Activated B cell treated with CpG ODN at 0.5 μM for 24 hours (primary cell): Measurements from ENCODE around the gene CNDP1. TPM values are rescaled to one million over a fixed set of nuclear protein-coding genes. Genes with fewer than 3 reads are reported as not detected.

Source experiments
- ATAC-seq: fragments of 200-7000 bp; cut with Tn5 transposase; one replicate; pipeline ENCODE4 v1.10.0; 2021; ENCODE audit warnings: low read depth, mild to moderate bottlenecking, moderate library complexity
- CTCF ChIA-PET: fragments of 350-600 bp; sonication (Branson Sonifier 250); formaldehyde crosslinking; loops from one replicate; lab custom pipeline; 2021; ENCODE audit warnings: antibody characterized with exemption; lab: Charles Lee
- POLR2A ChIA-PET: fragments of 350-600 bp; sonication (Branson Sonifier 250); formaldehyde crosslinking; loops from one replicate; lab custom pipeline; 2021; ENCODE audit warnings: antibody characterized with exemption; lab: Charles Lee
- DNase-seq: peaks from one replicate; pipeline ENCODE4 v3.0.0; 2022
- H3K27ac Mint-ChIP-seq: one replicate; pipeline ENCODE4 v1.8.0; 2020; ENCODE audit warnings: mixed read lengths
- H3K27me3 Mint-ChIP-seq: one replicate; pipeline ENCODE4 v1.8.0; 2021; ENCODE audit warnings: mixed read lengths
- H3K36me3 Mint-ChIP-seq: one replicate; pipeline ENCODE4 v1.8.0; 2021; ENCODE audit warnings: low read depth, mixed read lengths
- H3K4me1 Mint-ChIP-seq: one replicate; pipeline ENCODE4 v1.8.0; 2021; ENCODE audit warnings: mixed read lengths
- H3K4me3 Mint-ChIP-seq: one replicate; pipeline ENCODE4 v1.8.0; 2020; ENCODE audit warnings: mild to moderate bottlenecking, mixed read lengths
- H3K9me3 Mint-ChIP-seq: one replicate; pipeline ENCODE4 v1.8.0; 2020; ENCODE audit warnings: mixed read lengths
- intact Hi-C: fragments of 100-400 bp; cut with micrococcal nuclease; formaldehyde crosslinking; loops from one replicate; pipeline ENCODE4 v1.15.1; 2024
- total RNA-seq: library from RNA; stranded (reverse); gene quantifications from 2 replicates; pipeline ENCODE4 v1.2.3, GENCODE V29; 2022
- TF ChIP-seq, protein P1 (sequence below): fragments of 200-600 bp; IDR thresholded peaks from one replicate; pipeline ENCODE4 v1.8.0; 2022; ENCODE audit warnings: antibody characterized with exemption, mild to moderate bottlenecking

Gene CNDP1
- total RNA-seq, 1 donor from 2014 or later, result 0.33 TPM

DNA sequence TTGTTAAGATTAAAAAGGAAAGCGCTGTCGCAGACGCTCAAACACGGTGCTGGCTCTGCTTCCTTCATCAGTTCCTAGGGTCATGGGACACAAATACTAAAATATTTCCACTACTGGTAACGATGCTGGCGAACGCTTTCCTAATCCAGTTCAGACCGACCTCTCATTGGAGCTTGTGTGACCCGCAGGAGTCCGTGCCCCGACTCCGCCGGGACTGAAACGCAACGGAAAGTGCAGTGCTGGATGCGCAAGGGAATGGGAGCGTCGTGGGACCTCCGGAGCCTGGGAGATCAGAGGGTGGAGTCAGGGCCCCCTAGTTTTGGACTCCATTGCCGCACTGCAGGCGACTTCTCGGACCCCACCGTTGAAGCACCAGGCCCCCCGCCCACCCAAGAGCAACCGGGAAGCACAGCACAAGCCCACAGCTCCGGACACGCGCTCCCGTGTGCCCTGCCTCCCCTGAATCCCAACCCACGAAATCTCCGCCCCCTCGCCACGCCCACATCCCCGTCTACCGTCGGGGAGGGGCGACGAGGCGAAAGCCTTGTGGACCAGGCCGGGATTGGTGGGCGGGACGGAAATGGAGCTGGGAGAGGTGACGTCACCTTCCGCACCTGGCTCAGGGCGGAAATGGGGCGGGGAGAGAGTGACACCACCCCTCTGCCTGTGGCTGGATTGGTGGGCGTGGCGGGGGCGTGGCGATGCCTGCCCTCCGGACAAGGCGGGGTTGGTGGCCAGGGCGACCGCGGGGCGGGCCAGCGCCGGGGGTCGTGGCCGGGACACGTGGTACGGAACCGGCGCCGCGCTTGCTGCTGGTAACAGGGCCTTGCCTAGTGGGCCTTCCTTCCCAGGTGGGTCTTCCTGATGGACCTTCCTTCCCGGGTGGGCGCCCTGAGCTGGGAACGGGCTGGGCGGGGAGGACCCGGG lies 38.5 kb upstream of the CNDP1 start, which contains the start of gene CNDP2:
Gene CNDP2, plus strand, starts transcription at position 783 of the 927 bp plus-strand sequence. CDS start 3,611 bp downstream, outside the sequence.
- Mint-ChIP-seq H3K4me1 (peaks cover 46% of the 10 kb centered on the region), H3K4me3 (peak within 1 kb of the TSS; percentile 99), H3K27ac (peak within 1 kb of the TSS; percentile 98), H3K9me3 (no peaks in the 10 kb centered on the region), H3K36me3 (peaks cover 13% of the 10 kb centered on the region), H3K27me3 (no peaks in the 10 kb centered on the region)
- DNase-seq, result peak; percentile 99
- ChIA-PET POLR2A (interaction anchor here (0.9 to 1.5 kb wide), 12 partner anchors 9 to 715 kb away, joined by 3 to 17 read pairs (median 4); partner anchors contain the start of genes PTGR3, TIMM21, TSHZ1 and ZNF407), CTCF (interaction anchor here (1.0 to 3.0 kb wide), 2 partner anchors 146 to 154 kb away, joined by 5 to 11 read pairs; no protein-coding TSS in a partner anchor)
- ATAC-seq, result peak; percentile 81
- TF ChIP-seq, protein P1, sequence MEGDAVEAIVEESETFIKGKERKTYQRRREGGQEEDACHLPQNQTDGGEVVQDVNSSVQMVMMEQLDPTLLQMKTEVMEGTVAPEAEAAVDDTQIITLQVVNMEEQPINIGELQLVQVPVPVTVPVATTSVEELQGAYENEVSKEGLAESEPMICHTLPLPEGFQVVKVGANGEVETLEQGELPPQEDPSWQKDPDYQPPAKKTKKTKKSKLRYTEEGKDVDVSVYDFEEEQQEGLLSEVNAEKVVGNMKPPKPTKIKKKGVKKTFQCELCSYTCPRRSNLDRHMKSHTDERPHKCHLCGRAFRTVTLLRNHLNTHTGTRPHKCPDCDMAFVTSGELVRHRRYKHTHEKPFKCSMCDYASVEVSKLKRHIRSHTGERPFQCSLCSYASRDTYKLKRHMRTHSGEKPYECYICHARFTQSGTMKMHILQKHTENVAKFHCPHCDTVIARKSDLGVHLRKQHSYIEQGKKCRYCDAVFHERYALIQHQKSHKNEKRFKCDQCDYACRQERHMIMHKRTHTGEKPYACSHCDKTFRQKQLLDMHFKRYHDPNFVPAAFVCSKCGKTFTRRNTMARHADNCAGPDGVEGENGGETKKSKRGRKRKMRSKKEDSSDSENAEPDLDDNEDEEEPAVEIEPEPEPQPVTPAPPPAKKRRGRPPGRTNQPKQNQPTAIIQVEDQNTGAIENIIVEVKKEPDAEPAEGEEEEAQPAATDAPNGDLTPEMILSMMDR, result no peak
- intact Hi-C loops, result loop anchor here (1.0 to 10.0 kb wide), 7 partner anchors 101 to 1996 kb away; partner anchors contain the start of genes TIMM21, TSHZ1 and ZNF407

DNA sequence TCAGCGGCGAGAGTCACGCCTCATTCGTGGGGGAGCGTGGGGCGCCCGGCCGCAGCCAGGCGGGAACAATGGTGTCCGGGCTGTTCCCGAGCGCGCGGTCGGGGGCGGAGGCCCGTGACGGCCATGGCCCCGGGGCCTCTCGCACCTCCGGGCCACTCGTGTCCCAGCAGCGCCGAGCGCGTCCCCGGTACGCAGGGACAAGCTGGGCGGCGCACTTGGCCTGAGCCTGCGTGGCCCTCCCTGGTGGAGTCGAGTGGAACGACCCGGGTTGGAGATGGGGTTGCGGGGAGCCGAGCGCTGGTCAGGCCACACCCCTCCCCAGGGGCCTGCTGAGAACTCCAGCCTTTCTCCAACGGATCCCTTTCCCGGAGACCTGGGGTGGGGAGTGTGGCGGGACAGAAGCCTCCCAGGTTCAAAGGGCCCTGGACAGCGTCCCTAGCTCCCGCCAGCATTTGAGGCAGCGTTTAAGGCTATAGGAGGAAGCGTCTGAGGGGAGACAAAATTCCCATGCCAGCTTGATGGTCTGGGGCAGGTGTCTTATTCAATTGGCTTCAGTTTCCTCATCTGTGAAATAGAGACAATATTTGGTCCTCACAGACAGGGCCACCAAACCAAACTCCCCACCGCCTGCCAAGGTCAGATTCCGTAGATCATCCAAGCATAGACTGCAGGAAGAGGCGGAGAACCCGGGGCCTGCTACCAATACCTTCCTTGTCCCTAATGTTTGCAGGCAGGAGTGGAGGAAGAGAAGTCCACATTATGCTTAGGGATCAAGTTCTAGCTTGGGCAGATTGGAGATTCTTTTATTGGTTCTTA lies 37.6 kb upstream of the CNDP1 start:
- Mint-ChIP-seq H3K9me3 (no peaks in the 10 kb centered on the region), H3K4me1 (peaks cover 54% of the 10 kb centered on the region), H3K4me3 (peak overlapping the region; percentile 99), H3K36me3 (peaks cover 21% of the 10 kb centered on the region), H3K27me3 (no peaks in the 10 kb centered on the region), H3K27ac (peak overlapping the region; percentile 98)
- DNase-seq (no peak), ATAC-seq (peak; percentile 11)
- POLR2A ChIA-PET, result interaction anchor here (0.9 to 1.5 kb wide), 10 partner anchors 8 to 714 kb away, joined by 3 to 17 read pairs (median 4); partner anchors contain the start of genes TIMM21, TSHZ1 and ZNF407
- intact Hi-C loops, result loop anchor here (1.0 to 10.0 kb wide), 7 partner anchors 101 to 1996 kb away; partner anchors contain the start of genes TIMM21, TSHZ1 and ZNF407
- TF ChIP-seq, protein P1, result no peak
- CTCF ChIA-PET, result interaction anchor here (1.0 kb wide), 1 partner anchor 147 kb away, joined by 5 read pairs; no protein-coding TSS in a partner anchor

DNA sequence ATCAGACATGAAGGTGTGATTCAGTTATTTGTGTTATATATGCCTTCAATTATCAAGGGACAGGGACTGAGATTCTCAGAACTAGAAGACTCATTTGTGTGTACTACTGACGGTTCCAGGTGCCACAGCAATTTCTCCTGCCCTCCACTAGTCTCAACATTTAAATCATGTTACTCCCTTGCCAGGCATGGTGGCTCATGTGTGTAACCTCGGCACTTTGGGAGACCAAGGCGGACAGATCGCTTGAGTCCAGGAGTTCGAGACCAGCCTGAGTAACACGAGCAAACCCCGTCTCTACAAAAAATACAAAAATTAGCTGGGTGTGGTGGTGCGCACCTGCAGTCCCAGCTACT lies 37.0 kb upstream of the CNDP1 start:
- no peak for DNase-seq
- Mint-ChIP-seq H3K9me3 (no peaks in the 10 kb centered on the region), H3K36me3 (peaks cover 26% of the 10 kb centered on the region), H3K27me3 (no peaks in the 10 kb centered on the region), H3K4me1 (peaks cover 55% of the 10 kb centered on the region), H3K27ac (peak overlapping the region; percentile 98), H3K4me3 (peak overlapping the region; percentile 99)
- TF ChIP-seq, protein P1, result no peak
- ATAC-seq, result no peak
- intact Hi-C loops, result loop anchor here (5.0 to 10.0 kb wide), 3 partner anchors 435 to 1995 kb away; no protein-coding TSS in a partner anchor
- ChIA-PET CTCF (no interaction called here), POLR2A (interaction anchor here (1.3 kb wide), 1 partner anchor 25 kb away, joined by 3 read pairs; no protein-coding TSS in a partner anchor)

DNA sequence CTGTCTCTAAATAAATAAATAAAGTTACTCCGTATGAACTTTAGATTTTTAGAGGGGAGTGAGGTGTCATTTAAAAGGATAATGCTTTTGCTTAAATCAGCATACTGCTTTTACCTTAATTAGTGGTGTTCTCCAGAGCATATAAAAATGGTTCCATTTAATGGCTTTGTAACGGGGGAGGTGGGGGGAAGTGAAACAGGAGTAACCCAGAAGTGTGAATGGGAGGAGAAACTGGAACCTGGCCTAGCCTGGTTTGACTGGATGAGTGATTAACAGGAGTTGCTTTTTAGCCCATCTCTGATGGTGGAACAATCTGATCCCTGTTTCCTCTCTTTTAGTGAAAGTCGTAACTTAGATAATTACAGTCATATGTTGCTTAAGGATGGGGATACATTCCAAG lies 36.5 kb upstream of the CNDP1 start:
- POLR2A ChIA-PET, result interaction anchor here (2.7 kb wide), 1 partner anchor 101 kb away, joined by 11 read pairs; the partner anchor contains the start of gene ZNF407

More for the DNA sequence above, 36.5 kb upstream of the CNDP1 start:
- DNase-seq (no peak), ATAC-seq (no peak)
- no peaks in the 10 kb centered on the region for H3K9me3 Mint-ChIP-seq
- TF ChIP-seq, protein P1, result no peak
- H3K27me3 Mint-ChIP-seq, result no peaks in the 10 kb centered on the region
- H3K36me3 Mint-ChIP-seq, result peaks cover 31% of the 10 kb centered on the region
- intact Hi-C loops, result loop anchor here (5.0 to 10.0 kb wide), 3 partner anchors 435 to 1995 kb away; no protein-coding TSS in a partner anchor
- peak overlapping the region; percentile 99 for H3K4me3 Mint-ChIP-seq
- peaks cover 58% of the 10 kb centered on the region for H3K4me1 Mint-ChIP-seq
- CTCF ChIA-PET, result interaction anchor here (1.1 kb wide), 1 partner anchor 144 kb away, joined by 3 read pairs; no protein-coding TSS in a partner anchor
- H3K27ac Mint-ChIP-seq, result peak overlapping the region; percentile 98
